Measurements from ENCODE around the gene SSBP2. TPM values are rescaled to one million over a fixed set of nuclear protein-coding genes. Genes with fewer than 3 reads are reported as not detected.

SSBP2 gene
- total and polyA plus RNA-seq, 2 donors (not counting 1 experiment from before 2014, with no cell fraction given): 44.4 to 63.1 TPM

DNA sequence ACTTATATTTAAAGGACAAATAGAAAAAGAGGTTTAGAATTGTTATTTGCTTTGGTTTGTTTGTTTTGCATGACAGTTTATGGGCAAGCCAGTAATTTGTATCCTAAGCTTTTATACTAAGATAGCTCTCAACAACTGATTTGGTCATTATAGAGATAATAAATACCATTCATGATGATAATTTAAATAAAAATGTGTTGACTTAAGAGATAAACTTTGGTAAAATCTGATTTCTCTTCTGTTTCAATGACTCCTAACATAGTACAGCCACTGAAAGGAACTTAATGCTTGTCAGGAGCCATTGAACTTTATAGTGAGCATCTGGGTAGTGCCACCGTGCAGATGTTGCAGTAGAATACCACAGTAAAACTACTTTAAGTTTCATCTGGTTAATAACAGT lies 196.2 kb downstream of the SSBP2 start:
- H3K4me1 ChIP-seq (ENCODE audit: control insufficient read depth, extremely low read depth, insufficient read depth, low read length): no peaks in the 10 kb centered on the region
- TF ChIP-seq, protein P1, sequence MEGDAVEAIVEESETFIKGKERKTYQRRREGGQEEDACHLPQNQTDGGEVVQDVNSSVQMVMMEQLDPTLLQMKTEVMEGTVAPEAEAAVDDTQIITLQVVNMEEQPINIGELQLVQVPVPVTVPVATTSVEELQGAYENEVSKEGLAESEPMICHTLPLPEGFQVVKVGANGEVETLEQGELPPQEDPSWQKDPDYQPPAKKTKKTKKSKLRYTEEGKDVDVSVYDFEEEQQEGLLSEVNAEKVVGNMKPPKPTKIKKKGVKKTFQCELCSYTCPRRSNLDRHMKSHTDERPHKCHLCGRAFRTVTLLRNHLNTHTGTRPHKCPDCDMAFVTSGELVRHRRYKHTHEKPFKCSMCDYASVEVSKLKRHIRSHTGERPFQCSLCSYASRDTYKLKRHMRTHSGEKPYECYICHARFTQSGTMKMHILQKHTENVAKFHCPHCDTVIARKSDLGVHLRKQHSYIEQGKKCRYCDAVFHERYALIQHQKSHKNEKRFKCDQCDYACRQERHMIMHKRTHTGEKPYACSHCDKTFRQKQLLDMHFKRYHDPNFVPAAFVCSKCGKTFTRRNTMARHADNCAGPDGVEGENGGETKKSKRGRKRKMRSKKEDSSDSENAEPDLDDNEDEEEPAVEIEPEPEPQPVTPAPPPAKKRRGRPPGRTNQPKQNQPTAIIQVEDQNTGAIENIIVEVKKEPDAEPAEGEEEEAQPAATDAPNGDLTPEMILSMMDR (conservative IDR thresholded peaks at IDR 0.05 in 1 of 2, IDR thresholded peaks at IDR 0.05 in 1 of 2; ENCODE audit: low read depth in 1 of 2, low read length in 2 of 2): no peak
- TF ChIP-seq EZH2 (IDR thresholded peaks at IDR 0.05; ENCODE audit: low read length, missing control alignments): no peak
- no peak overlapping the region for H3K9ac ChIP-seq (ENCODE audit: insufficient read depth, low read length)
- H3K4me3 ChIP-seq (replicated peaks in 1 of 4; ENCODE audit: control extremely low read depth in 1 of 4, insufficient read depth in 1 of 4, low read depth in 3 of 4, low read length in 4 of 4): no peak overlapping the region
- no peaks in the 10 kb centered on the region for H3K36me3 ChIP-seq (ENCODE audit: control insufficient read depth, insufficient read depth, low read length)
- H3K27ac ChIP-seq (ENCODE audit: insufficient read depth, low read length): no peak overlapping the region
- H3K4me2 ChIP-seq (ENCODE audit: extremely low read depth, insufficient read depth, low read length): no peak overlapping the region
- no peak overlapping the region for H2AFZ ChIP-seq (ENCODE audit: low read length)
- DNase-seq (ENCODE audit: low read depth in 2 of 2): no peak
- H3K79me2 ChIP-seq (ENCODE audit: control insufficient read depth, insufficient read depth, low read length): no peaks in the 10 kb centered on the region
- H3K9me3 ChIP-seq (ENCODE audit: control insufficient read depth, insufficient read depth, low read depth, low read length): no peaks in the 10 kb centered on the region
- no peaks in the 10 kb centered on the region for H3K27me3 ChIP-seq (ENCODE audit: control insufficient read depth, insufficient read depth, low read length)
- H4K20me1 ChIP-seq (ENCODE audit: control insufficient read depth, extremely low read depth, insufficient read depth, low read length): no peaks in the 10 kb centered on the region

DNA sequence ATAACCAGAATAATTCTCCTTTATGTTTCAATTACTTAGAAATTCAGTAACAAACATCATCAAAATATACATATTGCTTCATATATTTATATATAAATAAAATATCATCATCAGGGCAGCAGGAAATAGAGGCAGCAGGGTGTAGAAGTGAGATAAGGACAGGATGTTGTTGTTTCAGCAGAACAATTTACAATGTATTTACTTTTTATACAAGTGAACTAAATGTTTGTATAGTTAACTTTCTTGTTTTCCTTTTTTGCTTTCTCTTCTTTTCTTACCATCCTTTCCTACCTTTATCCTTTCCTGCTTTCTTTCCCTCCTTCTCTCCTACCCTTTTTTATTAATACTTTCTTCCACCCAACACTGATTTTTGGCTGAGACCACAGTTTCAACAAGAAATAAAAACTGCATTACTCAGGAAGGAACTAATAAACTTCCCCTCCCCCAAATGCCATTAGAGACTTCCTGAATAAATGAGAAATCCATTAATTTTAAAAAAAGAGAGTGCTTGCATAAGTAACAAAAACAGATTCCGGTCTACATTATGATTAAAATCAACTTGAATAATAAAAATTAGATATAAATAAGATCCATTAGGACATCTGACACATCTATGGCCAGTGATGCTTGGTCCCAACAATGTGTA lies 197.2 kb downstream of the SSBP2 start:
- Histone ChIP-seq H3K79me2 (ENCODE audit: control insufficient read depth, insufficient read depth, low read length) (no peaks in the 10 kb centered on the region), H4K20me1 (ENCODE audit: control insufficient read depth, extremely low read depth, insufficient read depth, low read length) (no peaks in the 10 kb centered on the region), H3K4me3 (replicated peaks in 1 of 4; ENCODE audit: control extremely low read depth in 1 of 4, insufficient read depth in 1 of 4, low read depth in 3 of 4, low read length in 4 of 4) (no peak overlapping the region), H3K27me3 (ENCODE audit: control insufficient read depth, insufficient read depth, low read length) (no peaks in the 10 kb centered on the region), H3K4me2 (ENCODE audit: extremely low read depth, insufficient read depth, low read length) (no peak overlapping the region), H3K9me3 (ENCODE audit: control insufficient read depth, insufficient read depth, low read depth, low read length) (no peaks in the 10 kb centered on the region), H3K27ac (ENCODE audit: insufficient read depth, low read length) (no peak overlapping the region), H2AFZ (ENCODE audit: low read length) (no peak overlapping the region), H3K4me1 (ENCODE audit: control insufficient read depth, extremely low read depth, insufficient read depth, low read length) (no peaks in the 10 kb centered on the region), H3K9ac (ENCODE audit: insufficient read depth, low read length) (no peak overlapping the region), H3K36me3 (ENCODE audit: control insufficient read depth, insufficient read depth, low read length) (no peaks in the 10 kb centered on the region)
- no peak for DNase-seq (ENCODE audit: low read depth in 2 of 2)
- no peak for TF ChIP-seq EZH2 (IDR thresholded peaks at IDR 0.05; ENCODE audit: low read length, missing control alignments)
- TF ChIP-seq, protein P1 (conservative IDR thresholded peaks at IDR 0.05 in 1 of 2, IDR thresholded peaks at IDR 0.05 in 1 of 2; ENCODE audit: low read depth in 1 of 2, low read length in 2 of 2): no peak

DNA sequence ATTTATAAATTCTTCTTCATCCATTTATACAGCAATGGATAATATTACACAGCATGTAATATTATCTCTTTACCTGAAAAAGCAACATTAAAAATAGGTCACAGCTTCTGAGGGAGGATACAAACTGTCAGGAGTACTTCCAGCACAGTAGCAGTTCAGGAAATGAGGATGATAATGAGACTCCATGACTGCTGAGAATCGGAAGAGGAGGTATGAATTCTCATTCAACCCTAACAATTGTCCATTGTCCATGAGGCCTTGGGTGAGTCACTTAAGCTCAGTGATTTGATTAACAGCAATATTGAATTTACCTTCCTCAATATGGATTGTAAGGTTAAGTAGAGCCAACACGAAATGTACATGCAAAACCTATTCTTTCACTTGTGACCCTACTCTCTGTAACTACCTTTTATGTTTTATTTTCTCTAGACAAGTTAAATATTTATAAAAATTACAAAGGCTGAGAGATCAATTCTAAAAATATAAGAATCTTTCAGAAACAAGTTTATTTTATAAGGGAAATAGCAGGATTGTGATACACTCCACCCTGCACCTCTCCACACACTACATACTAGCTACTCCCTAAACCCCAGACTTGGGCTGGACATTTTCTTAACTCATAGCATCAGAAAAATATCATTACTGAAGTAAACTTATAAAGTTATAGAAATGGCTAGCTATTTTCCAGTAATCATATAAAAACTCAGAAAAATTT lies 197.9 kb downstream of the SSBP2 start:
- H2AFZ ChIP-seq (ENCODE audit: low read length): no peak overlapping the region
- H3K9ac ChIP-seq (ENCODE audit: insufficient read depth, low read length): no peak overlapping the region
- no peak overlapping the region for H3K27ac ChIP-seq (ENCODE audit: insufficient read depth, low read length)
- no peak overlapping the region for H3K4me2 ChIP-seq (ENCODE audit: extremely low read depth, insufficient read depth, low read length)
- no peaks in the 10 kb centered on the region for H3K79me2 ChIP-seq (ENCODE audit: control insufficient read depth, insufficient read depth, low read length)
- peak in 1 of 2 donors; percentile 17 for DNase-seq (ENCODE audit: low read depth in 2 of 2)
- no peaks in the 10 kb centered on the region for H3K27me3 ChIP-seq (ENCODE audit: control insufficient read depth, insufficient read depth, low read length)
- H3K4me3 ChIP-seq (replicated peaks in 1 of 4; ENCODE audit: control extremely low read depth in 1 of 4, insufficient read depth in 1 of 4, low read depth in 3 of 4, low read length in 4 of 4): no peak overlapping the region
- H3K9me3 ChIP-seq (ENCODE audit: control insufficient read depth, insufficient read depth, low read depth, low read length): no peaks in the 10 kb centered on the region
- H3K36me3 ChIP-seq (ENCODE audit: control insufficient read depth, insufficient read depth, low read length): no peaks in the 10 kb centered on the region
- TF ChIP-seq, protein P1 (conservative IDR thresholded peaks at IDR 0.05 in 1 of 2, IDR thresholded peaks at IDR 0.05 in 1 of 2; ENCODE audit: low read depth in 1 of 2, low read length in 2 of 2): no peak
- no peak for TF ChIP-seq EZH2 (IDR thresholded peaks at IDR 0.05; ENCODE audit: low read length, missing control alignments)
- H4K20me1 ChIP-seq (ENCODE audit: control insufficient read depth, extremely low read depth, insufficient read depth, low read length): no peaks in the 10 kb centered on the region
- H3K4me1 ChIP-seq (ENCODE audit: control insufficient read depth, extremely low read depth, insufficient read depth, low read length): no peaks in the 10 kb centered on the region
